Erythroblast (primary cell): ENCODE data around the gene FAM163B.

Experiments
- GATA1 ChIP-seq: IDR thresholded peaks from 2 replicates; pipeline ENCODE4 v1.6.1; 2011; ENCODE audit warnings: low read depth, mild to moderate bottlenecking, control low read depth, low read length, moderate library complexity
- POLR2A ChIP-seq: IDR thresholded peaks from 2 replicates; pipeline ENCODE4 v1.6.1; 2011; ENCODE audit warnings: mild to moderate bottlenecking, low read length

DNA sequence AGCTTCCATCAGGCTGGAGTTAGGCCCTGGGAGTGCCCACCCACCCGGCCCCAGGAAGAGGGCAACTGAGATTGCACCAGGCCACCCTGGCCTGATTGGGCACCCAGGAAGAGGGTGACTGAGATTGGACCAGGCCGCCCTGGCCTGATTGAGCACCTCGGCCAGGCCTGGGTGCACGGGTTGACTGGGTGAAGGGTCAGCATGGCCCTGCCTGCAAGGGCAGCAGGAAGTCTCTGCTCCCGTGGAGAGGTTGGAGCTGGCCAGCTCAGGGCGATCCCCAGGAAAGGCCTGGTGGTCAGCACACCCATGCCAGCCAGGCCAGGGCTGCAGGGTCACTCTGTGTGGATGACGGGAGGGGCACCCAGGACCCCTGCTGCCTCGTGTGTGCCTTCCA lies 62.9 kb downstream of the FAM163B start:
- TF ChIP-seq POLR2A, result no peak
- TF ChIP-seq GATA1, result no peak
